Testis (tissue), 3 donors: ENCODE results near the gene EP400. TPM values are rescaled to one million over a fixed set of nuclear protein-coding genes. Genes with fewer than 3 reads are reported as not detected.

Experiments used
- DNase-seq: peaks from one replicate; pipeline ENCODE4 v3.0.0-alpha.2; 2019
- H3K27ac ChIP-seq, 2 donors: fragments of 200-600 bp; sonication (generic); one replicate each; pipeline ENCODE4 v1.5.1; 2019
- H3K27me3 ChIP-seq: fragments of 200-600 bp; sonication (generic); one replicate; pipeline ENCODE4 v1.5.1; 2019
- H3K36me3 ChIP-seq: fragments of 200-600 bp; sonication (generic); one replicate; pipeline ENCODE4 v1.5.1; 2017; ENCODE audit warnings: low read depth; ENCODE audit errors: missing control alignments
- H3K4me1 ChIP-seq: fragments of 200-600 bp; sonication (generic); one replicate; pipeline ENCODE4 v1.5.1; 2019
- H3K4me3 ChIP-seq, 2 donors: fragments of 200-600 bp; sonication (generic); one replicate each; pipeline ENCODE4 v1.5.1; 2017 to 2019
- H3K9me3 ChIP-seq: fragments of 200-600 bp; sonication (generic); one replicate; pipeline ENCODE4 v1.5.1; 2017
- POLR2A ChIP-seq: fragments of 450-650 bp; IDR thresholded peaks from one replicate; pipeline ENCODE4 v1.6.1; 2017; ENCODE audit warnings: antibody characterized with exemption, mild to moderate bottlenecking, moderate library complexity
- WGBS, 2 donors: methylation state at CpG; one replicate each; pipeline ENCODE4 v1.1.5; 2018; 5-methylcytosine and 5-hydroxymethylcytosine counted together
- intact Hi-C: fragments of 100-400 bp; cut with DNase I; formaldehyde crosslinking; loops from one replicate; pipeline ENCODE4 v1.15.1; 2023; ENCODE audit warnings: low total_unique reads
- polyA plus RNA-seq: library from polyadenylated mRNA; stranded (reverse); fragments of 350-450 nt; fragmentation: Illumina TruSeq; extraction: RNeasy Lipid Tissue Mini Kit (QIAGEN cat#74804); gene quantifications from one replicate; pipeline ENCODE4 v1.2.3, GENCODE V29; 2014; ENCODE audit warnings: low read depth, low replicate concordance; ENCODE audit not compliant: insufficient read depth
- total RNA-seq, 2 donors: library from RNA; depleted of rRNA; stranded (reverse); fragments of >200 nt; gene quantifications; one replicate each; pipeline ENCODE4 v1.2.3, GENCODE V29; 2016
- TF ChIP-seq, protein P1 (sequence below), 3 experiments: fragments of 450-650 bp in 2 of 3; fragments of 200-600 bp in 1 of 3; sonication (generic) in 1 of 3; IDR thresholded peaks; one replicate each; pipeline ENCODE4 v1.5.1; 2016 to 2019; ENCODE audit warnings: antibody characterized with exemption in 3 of 3, mild to moderate bottlenecking in 2 of 3, moderate library complexity in 1 of 3

EP400 gene
- total and polyA plus RNA-seq, 3 donors from 2014 or later: 44.2 to 83.0 (median 69.4) TPM

DNA sequence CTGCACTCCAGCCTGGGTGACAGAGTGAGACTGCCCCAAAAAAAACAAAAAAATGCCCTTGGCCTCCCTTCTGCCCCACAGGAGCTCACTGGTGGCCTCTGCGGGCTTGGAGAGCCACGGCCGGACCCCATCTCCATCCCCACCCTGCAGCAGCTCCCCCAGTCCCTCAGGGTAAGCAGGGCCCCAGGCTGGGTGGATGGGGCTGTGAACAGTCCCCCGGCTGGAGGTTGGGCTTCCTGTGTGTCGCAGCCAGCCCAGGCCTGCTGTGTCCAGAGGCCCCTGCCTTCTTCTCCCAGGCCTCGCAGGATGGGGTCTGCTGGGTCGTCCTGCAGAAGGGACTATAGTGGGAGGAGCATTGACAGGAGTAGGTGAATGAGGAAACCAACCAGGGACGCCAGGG, 36.1 kb upstream of the EP400 start:
- no peaks in the 10 kb centered on the region for H3K36me3 ChIP-seq
- intact Hi-C loops: no loop called here

DNA sequence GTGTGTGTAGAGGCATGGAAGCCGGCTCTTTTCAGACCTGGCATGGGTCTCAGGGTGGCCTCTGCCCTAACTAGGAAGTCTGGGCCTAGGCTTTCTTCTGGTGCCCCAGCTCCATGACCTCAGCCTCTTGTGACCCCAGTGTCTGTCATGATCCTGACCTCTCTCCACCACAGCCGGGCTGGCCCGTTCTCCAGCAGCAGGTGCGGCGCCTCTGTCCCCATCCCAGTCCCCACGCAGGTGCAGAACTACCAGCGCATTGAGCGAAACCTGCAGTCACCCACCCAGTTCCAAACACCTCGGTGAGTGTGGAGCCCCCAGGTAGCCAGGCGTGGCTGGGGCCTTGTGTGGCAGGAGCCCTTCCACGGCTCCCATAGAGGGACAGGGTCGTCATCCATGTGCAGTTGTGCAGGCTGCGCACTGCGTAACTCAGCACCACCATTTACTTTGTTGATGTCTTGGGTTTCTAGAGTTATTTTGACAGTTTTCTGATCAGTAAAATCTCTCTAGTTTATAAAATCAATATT, 35.5 kb upstream of the EP400 start:
- Histone ChIP-seq H3K4me1 (peaks cover 11% of the 10 kb centered on the region), H3K27ac (no peak overlapping the region), H3K9me3 (no peaks in the 10 kb centered on the region), H3K4me3 (no peak overlapping the region), H3K27me3 (no peaks in the 10 kb centered on the region), H3K36me3 (no peaks in the 10 kb centered on the region)
- no peak for TF ChIP-seq POLR2A
- TF ChIP-seq, protein P1, sequence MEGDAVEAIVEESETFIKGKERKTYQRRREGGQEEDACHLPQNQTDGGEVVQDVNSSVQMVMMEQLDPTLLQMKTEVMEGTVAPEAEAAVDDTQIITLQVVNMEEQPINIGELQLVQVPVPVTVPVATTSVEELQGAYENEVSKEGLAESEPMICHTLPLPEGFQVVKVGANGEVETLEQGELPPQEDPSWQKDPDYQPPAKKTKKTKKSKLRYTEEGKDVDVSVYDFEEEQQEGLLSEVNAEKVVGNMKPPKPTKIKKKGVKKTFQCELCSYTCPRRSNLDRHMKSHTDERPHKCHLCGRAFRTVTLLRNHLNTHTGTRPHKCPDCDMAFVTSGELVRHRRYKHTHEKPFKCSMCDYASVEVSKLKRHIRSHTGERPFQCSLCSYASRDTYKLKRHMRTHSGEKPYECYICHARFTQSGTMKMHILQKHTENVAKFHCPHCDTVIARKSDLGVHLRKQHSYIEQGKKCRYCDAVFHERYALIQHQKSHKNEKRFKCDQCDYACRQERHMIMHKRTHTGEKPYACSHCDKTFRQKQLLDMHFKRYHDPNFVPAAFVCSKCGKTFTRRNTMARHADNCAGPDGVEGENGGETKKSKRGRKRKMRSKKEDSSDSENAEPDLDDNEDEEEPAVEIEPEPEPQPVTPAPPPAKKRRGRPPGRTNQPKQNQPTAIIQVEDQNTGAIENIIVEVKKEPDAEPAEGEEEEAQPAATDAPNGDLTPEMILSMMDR (IDR thresholded peaks at IDR 0.05): no peak
- no peak for DNase-seq
- WGBS, 2 donors: 89 to 98% methylated on average over 10 to 14 of the region's 14 CpGs
- intact Hi-C loops: no loop called here

More for the DNA sequence above, 36.1 kb upstream of the EP400 start:
- Histone ChIP-seq H3K9me3 (no peaks in the 10 kb centered on the region), H3K27ac (no peak overlapping the region), H3K27me3 (no peaks in the 10 kb centered on the region), H3K4me1 (peaks cover 11% of the 10 kb centered on the region), H3K4me3 (no peak overlapping the region)
- DNase-seq: no peak
- WGBS, 2 donors: 88 to 93% methylated on average over 4 to 8 of the region's 8 CpGs
- TF ChIP-seq, protein P1 (IDR thresholded peaks at IDR 0.05): no peak
- TF ChIP-seq POLR2A: no peak

DNA sequence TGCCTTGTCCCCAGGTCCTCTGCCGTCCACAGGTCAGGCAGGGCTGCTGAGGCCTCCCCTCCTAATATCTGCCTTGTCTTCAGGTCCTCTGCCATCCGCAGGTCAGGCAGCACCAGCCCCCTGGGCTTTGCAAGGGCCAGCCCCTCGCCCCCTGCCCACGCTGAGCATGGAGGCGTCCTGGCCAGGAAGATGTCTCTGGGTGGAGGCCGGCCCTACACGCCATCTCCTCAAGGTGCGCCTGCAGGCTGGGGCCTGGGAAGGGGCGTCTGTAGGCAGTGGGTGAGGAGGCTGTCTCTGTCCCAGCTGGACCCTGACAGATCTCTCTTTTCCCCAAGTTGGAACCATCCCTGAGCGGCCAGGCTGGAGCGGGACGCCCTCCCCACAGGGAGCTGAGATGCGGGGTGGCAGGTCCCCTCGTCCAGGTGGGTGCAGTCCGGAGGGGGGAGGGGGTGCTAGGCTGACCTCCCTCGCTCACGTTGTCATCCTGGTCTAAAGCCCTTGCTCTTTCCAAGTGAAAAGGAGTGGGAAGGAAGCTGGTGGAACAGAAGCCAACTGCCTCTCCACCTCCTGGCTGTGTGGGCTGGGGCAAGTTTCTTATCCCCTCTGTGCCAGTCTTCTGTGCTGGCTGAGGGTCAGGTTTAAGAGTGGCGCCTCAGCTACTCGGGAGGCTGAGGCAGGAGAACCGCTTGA, 34.6 kb upstream of the EP400 start:
- TF ChIP-seq, protein P1 (IDR thresholded peaks at IDR 0.05): no peak
- TF ChIP-seq POLR2A: no peak
- no peak for DNase-seq
- no peaks in the 10 kb centered on the region for H3K9me3 ChIP-seq
- 92 to 93% methylated on average over 13 to 18 of the region's 20 CpGs for WGBS, 2 donors
- no peaks in the 10 kb centered on the region for H3K36me3 ChIP-seq
- H3K4me3 ChIP-seq: no peak overlapping the region
- peaks cover 11% of the 10 kb centered on the region for H3K4me1 ChIP-seq
- no peaks in the 10 kb centered on the region for H3K27me3 ChIP-seq
- intact Hi-C loops: no loop called here
- H3K27ac ChIP-seq: no peak overlapping the region

DNA sequence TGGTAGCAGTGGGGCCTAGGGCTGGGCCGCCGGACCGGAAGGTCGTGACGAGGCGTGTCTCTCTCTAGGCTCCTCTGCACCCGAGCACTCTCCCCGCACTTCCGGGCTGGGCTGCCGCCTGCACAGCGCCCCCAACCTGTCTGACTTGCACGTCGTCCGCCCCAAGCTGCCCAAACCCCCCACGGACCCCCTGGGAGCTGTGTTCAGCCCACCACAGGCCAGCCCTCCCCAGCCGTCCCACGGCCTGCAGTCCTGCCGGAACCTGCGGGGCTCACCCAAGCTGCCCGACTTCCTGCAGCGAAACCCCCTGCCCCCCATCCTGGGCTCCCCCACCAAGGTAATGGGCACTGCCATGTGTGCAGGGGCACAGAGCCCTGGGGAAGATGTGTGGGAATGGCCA, 33.9 kb upstream of the EP400 start:
- intact Hi-C loops: no loop called here
- no peaks in the 10 kb centered on the region for H3K9me3 ChIP-seq
- no peaks in the 10 kb centered on the region for H3K27me3 ChIP-seq
- peaks cover 14% of the 10 kb centered on the region for H3K4me1 ChIP-seq
- WGBS, 2 donors: 92 to 96% methylated on average over 5 to 21 of the region's 21 CpGs
- no peak overlapping the region for H3K27ac ChIP-seq
- TF ChIP-seq POLR2A: no peak
- TF ChIP-seq, protein P1 (IDR thresholded peaks at IDR 0.05): no peak
- H3K36me3 ChIP-seq: no peaks in the 10 kb centered on the region
- H3K4me3 ChIP-seq: no peak overlapping the region
- DNase-seq: no peak
